GM12872 (cell line): ENCODE data around the gene KDM4F.

Source experiments
- TF ChIP-seq, protein P1 (sequence below): IDR thresholded peaks from 3 replicates; pipeline ENCODE4 v1.5.1; 2011; ENCODE audit warnings: low read depth, mild to moderate bottlenecking, low read length, moderate library complexity; ENCODE audit not compliant: insufficient read depth

The KDM4F gene

DNA sequence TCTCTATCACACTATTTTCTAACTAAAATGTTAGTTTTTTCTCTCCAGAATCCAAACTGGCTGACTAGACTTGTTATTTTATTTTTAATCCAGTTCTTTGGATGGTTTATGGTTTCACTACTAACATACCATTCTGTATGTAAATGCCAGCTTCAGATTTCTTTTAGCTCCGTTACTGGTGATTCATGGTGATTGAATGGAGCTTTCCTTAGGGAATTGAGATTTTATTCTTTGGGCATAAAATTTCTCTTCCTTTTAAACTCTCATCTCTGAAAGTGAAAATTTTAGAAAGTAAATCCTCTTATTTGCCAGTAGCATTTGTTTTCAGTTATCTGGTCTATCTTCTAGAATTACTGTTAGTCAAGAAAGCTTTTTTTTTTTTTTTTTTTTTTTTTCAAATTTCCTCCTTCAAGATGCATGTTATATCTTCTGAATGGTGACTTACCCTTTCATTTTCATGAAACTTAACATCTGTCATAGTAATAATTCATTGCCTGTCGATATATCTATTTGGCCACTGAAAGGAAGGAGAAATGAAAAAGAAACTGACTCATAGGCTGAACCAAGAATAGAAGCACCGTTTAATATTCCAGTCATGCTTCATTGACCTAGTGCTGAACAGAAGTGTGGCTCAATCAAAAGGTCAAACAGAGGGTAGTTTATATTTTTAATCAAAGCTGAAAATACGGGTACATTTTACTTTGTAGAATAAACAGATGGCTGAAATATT lies 46.8 kb downstream of the KDM4F start:
- TF ChIP-seq, protein P1, sequence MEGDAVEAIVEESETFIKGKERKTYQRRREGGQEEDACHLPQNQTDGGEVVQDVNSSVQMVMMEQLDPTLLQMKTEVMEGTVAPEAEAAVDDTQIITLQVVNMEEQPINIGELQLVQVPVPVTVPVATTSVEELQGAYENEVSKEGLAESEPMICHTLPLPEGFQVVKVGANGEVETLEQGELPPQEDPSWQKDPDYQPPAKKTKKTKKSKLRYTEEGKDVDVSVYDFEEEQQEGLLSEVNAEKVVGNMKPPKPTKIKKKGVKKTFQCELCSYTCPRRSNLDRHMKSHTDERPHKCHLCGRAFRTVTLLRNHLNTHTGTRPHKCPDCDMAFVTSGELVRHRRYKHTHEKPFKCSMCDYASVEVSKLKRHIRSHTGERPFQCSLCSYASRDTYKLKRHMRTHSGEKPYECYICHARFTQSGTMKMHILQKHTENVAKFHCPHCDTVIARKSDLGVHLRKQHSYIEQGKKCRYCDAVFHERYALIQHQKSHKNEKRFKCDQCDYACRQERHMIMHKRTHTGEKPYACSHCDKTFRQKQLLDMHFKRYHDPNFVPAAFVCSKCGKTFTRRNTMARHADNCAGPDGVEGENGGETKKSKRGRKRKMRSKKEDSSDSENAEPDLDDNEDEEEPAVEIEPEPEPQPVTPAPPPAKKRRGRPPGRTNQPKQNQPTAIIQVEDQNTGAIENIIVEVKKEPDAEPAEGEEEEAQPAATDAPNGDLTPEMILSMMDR = no peak

DNA sequence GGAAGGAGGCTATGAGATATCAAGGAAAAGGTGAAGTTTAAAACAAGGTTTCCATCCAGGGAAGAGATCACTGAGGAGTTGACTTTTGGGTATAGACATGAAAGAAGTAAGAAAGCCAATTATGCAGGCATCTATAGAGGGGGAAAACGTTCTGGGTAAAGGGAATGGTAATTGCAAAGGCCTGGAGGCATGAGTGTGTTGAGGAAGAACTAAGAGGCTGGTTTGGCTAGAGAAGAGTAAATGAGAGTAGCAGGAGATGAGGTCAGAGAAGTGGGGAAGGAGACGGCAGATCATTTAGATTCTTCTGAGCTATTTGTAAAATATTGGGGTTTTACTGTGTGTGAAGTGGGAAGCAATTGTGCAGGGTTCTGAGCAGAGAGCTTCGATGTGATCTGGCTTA lies 48.0 kb downstream of the KDM4F start:
- TF ChIP-seq, protein P1 = no peak

DNA sequence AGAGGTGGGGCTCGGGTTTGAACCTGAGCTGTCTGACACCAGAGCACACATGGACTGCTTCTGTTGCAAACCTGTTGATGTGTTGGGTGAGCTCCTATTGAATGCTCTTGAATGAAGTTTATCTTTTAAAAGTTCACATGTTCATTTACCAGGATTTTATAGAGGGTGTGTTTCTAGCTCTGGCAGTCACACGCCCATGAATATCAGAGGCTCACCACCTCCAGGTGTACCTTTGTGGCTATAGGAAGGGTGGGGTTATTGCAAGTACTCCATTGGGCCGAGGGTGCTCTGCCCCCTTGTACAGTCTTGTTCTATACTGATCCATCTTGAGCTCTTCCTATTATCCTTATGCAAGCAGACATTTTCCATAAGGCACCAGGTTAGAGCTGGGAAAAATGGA lies 49.6 kb downstream of the KDM4F start:
- TF ChIP-seq, protein P1 = no peak

DNA sequence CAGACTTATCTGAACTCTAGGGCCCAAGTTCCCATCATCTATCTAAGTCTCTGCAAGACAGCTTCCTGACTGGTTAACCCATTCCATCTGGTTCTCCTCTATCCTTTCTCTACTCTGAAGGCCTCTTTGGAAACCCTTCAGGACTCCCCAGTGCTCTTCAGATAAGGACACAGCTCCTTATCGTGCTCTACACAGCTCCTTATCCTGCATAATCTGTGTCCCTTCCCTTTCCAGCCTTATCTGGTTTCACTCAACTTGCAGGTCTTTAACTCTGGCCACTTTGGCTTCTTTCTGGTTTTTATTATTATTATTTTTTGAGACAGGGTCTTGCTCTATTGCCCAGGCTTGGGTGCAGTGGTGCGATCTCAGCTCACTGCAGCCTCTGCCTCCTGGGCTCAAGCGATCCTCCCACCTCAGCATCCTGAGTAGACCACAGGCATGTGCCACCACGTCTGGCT lies 51.0 kb downstream of the KDM4F start:
- TF ChIP-seq, protein P1 = no peak
